ENCODE data around the gene EIPR1.

DNA sequence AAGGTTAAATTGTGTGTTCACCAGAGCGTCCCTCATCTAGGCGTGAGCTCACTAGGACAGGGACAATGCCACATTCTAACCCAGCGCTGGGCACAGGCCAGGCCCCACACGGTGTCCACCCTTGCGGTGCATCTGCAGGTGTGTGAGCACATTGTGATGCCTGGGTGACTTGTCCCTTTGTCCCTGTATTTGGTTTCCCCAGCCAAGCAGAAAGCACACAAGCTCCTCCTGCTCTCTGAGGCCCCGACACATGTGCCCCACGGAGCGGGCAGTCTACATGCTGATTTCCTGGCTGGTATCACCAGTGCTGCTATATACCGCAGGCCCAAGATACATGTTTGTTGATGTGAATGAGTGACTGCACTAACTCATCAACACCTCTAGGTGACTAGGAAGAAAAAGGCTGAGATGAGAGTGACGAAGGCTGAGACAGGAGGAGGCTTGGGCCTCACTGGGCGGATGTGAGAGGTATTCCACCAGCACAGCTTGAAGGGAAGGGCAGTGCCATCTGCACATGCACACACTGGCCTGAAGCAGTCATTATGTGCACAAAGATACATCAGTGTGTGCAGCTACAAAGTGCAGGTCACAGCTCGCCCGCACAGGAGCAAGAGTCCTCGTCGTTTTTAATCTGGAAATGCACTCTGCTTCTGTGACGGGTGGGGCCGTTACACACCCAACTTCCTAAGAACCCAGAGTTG, 205.9 kb downstream of the EIPR1 start:
- TF ChIP-seq ZNF274 (IDR thresholded peaks at IDR 0.05; ENCODE audit: low read depth, low read length) = no peak
- TF ChIP-seq YY1 (IDR thresholded peaks at IDR 0.05; ENCODE audit: insufficient read depth, insufficient read length) = no peak
- no peak for TF ChIP-seq SUZ12 (IDR thresholded peaks at IDR 0.05; ENCODE audit: extremely low read depth, insufficient read depth, insufficient read length)
